CD4-positive, alpha-beta T cell treated with Interferon alpha-2 for 1 hour (primary cell): Measurements from ENCODE around the gene KIFC3.
"Not testable (repeated sequence)": the region's sequence is repeated elsewhere in the genome, so short reads cannot be mapped to it uniquely, and the experiment has no call there.

Experiments used
- DNase-seq, 2 donors: peaks; one replicate each; pipeline ENCODE4 v3.0.0-alpha.2; 2020 to 2022

Gene KIFC3

DNA sequence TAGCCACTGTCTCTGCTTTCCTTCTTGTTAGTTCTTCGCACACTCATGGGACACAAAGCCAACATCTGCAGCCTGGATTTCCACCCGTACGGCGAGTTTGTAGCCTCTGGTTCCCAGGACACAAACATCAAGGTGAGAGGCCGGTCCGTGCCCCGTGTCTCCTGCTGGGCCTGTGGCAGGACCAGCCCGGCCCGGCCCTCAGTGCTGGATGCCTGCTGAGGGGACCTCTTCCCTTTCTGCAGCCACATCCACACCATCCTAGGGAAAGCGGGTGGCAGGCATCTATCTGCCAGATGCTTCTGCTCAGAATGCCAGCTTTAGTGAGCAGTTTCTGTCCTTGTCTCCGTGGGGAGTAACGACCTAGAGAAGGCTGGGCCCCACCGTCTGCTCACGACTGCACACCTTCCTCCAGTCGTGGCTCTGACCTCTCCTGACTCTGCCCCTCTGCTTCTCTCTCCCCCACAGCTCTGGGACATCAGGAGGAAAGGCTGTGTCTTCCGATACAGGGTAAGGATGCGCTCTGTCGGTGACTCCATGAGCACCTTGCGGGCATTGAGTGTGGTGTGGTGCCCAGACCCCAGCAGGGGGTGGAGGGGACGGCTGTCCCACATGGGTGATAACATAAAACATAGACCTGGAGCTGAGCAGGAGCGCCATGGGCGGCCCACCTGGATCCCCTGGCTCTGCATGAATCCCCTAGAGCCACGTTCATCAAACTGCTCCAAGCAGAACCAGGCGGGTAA is 51.3 kb downstream of the KIFC3 start:
- DNase-seq, result no peak

DNA sequence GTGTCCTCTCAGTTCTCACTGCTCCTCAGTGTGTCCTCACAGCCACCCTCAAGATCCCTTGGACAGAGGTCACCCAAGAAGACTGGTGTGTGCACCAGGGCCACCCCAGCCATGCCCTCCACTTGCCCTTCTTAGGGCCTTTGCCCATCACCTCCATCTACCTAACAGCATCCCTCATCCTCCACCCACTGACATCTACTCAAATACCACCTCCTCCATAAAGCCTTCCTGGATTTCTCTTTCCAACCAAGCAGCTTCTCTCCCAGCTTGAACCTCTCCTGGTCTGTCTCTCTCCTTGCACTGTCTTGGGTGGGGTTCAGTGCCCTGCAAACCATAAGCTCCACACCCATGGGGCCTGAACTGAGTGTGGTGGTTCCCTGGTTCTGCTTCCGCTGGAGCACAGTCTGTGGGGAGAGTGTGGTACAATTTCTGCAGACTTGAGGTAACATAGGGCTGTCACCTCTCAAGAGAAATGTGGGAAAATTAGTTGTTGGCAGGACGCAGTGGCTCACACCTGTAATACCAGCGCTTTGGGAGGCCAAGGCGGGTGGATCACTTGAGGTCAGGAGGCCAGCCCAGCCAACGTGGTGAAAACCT is 52.3 kb downstream of the KIFC3 start:
- DNase-seq, result no peak

DNA sequence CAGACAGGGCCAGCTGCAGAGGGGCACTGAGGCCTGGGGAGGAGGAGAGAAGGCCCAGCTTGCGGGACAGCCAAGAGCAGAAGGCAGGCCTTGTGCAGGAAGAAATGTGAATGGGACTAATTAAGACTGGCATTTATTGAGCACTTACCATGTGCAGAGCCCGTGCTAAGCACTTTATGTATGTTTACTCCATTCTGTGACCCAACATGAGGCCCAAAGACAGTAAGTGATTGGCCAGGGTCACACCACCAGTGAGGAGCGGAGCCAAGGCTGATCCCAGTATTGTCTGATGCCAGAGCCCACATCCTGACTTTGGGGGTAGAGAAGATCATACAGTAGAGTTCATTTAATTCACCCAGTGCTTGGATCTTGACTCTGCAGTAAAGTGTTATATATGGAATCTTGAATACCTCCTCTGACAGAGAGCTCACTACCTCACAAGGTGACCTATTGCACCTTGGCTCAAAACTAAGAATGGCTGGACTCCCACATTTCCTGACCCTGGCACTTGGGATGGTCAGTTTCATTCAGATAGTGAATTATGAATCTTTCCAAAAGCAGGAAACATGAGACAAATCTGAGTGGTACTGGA is 53.1 kb downstream of the KIFC3 start:
- DNase-seq, result no peak

DNA sequence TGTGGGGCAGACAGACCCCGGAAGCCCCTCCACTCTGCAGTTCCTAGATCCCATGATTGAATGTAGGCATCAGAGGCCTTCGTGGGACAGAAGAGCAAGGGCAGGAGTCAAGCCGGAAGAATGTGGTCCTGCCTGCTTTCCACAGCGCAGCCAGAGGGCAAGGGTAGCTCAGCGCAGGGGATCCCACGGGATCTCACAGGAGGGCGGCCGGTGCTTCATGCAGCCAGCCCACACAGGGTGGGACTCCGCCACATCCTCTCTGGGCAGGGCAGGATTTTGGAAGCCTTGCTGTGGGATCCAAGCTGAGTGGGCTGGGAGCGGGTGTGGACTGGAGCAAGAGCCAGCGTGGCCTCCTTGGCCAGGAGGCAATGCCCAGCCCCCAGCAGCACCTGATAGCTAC is 53.7 kb downstream of the KIFC3 start:
- no peak for DNase-seq

DNA sequence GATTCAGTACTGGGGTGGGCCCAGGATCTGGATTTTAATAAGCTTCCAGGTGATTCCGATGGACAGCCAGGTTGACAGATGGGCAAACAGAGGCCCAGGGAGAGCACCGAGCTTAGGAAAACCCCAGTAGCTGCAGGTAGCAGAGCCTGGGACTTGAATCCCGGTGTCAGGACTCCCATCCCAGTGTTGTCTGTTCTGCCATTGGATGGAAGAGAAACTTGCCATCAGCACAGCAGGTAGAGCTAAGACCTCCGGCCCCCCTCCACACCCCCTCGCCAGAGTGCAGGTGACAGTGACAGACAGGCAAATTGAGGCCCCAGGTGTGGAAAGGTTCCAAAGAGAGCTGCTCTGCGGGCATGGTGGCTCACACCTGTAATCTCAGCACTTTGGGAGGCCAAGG is 54.3 kb downstream of the KIFC3 start:
- no peak for DNase-seq

DNA sequence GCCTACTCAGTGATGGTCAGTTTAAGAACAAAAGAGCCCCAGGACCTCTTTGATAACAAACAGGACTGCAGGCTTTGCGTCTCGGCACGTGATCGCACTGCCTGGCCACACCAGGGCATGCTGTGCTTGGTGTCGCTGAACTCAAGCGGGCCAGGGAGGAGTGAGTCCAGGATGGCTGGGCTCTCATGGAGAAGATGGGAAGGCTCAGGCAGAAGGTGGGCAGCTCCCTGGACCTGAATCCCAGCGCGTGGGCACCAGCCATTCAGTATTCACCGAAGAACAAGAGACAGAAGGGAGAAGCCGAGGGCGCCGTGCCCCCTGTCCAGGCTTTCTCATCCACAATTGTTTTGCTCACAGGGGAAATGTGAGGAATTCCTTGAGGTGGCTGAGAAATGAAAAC is 54.8 kb downstream of the KIFC3 start:
- DNase-seq, result no peak

DNA sequence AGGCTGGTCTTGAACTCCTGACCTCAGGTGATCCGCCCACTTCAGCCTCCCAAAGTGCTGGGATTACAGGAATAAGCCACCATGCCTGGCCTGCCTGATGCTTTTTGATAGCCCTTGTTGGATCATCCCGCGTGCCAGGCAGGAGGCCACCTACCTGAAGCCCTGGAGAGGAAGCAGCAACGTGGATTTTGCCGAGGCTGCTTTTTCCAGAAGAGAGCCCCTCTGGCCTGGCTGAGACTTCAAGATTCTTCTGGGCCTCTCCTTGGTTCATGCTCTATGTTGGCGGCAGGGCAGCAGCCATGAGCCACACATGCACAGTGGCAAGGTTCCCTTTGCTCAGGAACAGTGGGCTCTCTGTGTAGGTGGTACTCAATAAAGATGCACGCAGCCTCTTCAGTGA is 55.2 kb downstream of the KIFC3 start:
- DNase-seq, result no peak

DNA sequence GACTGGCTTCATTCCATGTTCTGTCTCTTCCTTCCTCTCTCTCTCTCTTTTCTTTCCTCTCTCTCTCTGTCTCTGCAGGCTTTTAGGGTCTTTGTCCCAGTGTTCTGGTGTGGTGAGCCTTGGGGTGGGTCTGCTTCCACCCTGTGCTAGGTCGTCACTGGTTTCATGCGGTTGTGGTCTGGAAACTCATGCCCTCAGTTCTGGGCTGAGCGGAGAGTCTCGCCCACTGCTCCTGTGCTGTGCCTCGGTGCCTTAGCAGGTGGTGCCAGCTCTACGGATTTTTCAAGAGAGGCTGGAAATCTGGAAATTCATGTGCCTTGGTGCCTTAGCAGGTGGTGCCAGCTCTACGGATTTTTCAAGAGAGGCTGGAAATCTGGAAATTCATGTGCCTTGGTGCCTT is 56.0 kb downstream of the KIFC3 start:
- DNase-seq, result not testable (repeated sequence)

DNA sequence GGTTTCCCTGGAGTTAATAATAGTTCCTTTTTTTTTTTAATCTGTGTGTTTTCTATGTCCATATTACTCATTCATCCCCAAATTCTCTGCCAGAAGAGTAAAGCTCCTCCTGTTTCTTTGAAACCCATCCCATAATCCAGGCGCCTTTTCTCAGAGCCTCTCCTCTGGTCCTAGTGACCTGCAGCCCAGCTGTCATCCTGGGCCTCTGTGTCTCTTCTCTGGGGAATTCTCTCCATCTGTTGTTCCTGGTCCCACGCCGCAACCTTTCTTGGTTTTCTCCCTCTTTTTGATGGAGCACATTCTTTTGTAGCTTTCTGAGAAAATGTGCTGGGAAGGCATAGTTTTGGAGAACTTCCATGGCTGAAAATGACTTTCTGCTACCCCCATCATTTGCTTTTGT is 56.5 kb downstream of the KIFC3 start:
- no peak for DNase-seq

DNA sequence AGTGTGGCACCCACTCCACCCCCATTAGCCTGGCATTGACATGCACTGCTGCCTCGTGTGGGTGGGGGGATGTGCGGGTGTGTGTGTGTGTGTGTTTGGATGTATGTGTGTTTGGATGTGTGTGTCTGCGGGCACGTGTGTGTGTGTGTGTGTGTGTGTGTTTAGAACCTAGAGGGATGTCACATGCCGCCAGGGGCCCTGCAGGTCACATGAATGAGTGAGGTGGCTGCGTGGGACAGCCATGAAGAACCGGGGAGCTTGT is 57.7 kb downstream of the KIFC3 start:
- DNase-seq, result no peak

DNA sequence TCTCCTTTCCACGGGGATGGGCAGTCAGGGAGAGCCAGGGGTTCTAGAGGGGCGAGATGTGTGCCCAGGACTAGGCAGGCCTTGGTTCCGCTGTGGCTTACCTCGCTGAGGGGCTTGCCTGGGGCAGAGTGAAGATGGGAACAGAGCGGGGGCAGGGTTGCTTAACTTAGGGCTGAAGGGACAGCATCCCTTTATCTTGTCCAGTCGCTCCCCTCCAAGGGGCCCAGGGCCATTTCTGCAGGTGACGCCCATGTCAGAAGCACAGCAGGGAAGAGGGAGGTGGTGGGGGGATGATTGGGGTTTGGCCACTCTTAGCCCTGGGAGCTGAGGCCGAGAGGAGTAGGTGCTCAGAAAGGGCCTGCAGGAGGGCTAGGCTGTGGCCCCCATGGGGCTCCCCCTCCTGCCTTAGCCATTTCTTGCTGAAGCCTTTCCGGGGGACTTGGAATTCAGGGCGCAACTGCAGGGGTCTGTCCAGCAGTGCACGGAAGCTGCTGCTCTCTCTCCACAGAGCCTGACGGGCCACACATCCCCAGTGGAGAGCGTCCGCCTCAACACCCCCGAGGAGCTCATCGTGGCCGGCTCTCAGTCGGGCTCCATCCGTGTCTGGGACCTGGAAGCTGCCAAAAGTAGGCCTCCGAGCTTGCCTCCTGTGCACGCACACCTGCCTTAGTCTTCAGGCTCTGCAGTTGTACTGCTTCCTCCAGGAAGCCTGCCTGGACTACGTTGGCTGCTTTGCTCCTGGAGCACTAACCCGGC is 58.2 kb downstream of the KIFC3 start:
- DNase-seq, result no peak

DNA sequence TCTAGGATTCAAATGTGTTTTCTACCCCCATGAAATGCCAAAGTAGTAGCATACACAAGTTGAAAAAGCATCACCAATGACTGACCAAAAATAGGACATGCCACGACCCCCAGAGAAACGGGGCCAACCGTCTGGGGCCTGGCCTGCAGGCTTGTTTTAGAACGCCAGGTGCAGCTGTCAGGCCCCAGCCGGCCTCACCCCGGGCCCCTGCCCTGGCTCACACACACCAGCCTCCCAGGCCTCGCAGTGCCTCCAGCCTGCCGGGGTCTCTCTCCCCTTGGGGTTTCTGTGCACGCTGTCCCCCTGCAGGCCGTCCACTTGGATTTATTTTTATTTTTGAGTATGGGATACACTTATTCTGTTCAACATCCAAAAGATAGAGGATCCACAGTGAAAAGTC is 58.8 kb downstream of the KIFC3 start:
- DNase-seq, result no peak

DNA sequence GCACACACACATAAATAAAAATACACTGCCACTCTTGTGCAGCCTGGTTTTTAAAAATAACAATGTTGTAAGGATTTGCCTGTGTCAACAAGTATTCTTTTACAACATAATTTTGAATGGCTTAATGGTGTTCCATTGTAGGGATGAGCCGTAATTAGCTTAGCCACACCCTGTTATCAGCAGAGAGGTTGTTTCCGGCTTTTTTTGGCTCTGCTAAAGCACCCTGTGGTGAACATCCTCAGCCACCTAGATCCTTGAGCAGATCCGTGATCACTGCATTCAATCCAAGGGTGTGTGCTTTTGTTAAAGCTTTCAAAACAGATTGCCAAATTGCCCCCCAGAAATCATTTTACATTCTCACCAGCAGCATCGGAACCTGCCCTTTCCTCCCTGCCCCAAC is 59.7 kb downstream of the KIFC3 start:
- DNase-seq, result no peak

DNA sequence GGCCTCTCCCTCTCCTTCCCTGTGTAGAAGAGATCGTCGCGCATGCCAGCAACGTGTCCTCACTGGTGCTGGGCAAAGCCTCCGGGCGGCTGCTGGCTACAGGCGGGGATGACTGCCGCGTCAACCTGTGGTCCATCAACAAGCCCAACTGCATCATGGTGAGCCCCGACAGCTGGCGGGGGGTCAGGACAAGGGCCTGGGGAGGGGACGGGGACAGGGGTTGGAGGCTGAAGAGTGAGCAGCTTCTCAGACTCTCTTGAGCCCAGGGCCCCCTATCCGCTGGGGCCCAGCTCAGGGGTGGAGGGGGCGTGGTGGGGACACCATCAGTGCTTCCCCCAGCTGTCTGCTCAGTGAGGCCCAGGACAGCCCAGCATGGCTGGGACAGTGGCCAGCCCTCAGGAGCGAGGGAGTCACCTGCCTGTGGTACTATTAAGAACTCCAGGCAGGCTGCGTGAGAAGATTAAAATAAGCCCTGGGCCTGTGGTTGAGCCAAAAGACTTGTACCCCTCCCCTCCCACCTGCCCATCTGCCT is 60.6 kb downstream of the KIFC3 start:
- DNase-seq, result no peak

DNA sequence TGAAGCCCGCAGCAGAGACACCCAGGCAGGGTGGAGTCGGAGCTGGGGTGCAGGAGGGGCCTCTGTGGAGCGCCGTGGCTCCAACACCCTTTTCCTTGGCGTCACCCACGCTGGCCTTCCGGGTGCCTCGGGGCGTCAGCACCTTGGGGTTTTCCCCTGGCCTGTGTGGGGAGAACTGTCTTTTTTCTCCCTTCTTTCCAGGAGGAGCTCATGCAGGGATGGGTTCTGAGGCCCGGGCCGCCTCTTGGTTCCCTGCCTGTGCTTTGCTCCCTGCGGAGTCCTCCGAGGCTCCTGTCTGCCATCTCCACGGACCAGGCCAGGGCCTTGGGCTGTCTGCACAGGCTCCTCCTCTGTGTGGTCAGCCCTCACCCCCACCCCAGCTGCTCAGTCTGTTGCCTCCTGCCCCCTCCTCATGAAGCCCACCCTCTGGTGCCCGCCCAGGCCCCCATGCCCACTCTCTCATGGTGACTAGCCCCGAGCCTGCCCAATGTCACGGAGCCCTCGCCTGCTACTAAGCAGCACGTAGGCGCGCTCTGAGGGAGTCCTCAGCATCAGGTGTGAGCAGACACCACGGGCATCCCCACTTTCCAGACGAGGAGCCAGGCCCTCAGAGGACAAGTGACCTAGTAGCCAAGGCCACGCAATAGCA is 61.7 kb downstream of the KIFC3 start:
- no peak for DNase-seq

DNA sequence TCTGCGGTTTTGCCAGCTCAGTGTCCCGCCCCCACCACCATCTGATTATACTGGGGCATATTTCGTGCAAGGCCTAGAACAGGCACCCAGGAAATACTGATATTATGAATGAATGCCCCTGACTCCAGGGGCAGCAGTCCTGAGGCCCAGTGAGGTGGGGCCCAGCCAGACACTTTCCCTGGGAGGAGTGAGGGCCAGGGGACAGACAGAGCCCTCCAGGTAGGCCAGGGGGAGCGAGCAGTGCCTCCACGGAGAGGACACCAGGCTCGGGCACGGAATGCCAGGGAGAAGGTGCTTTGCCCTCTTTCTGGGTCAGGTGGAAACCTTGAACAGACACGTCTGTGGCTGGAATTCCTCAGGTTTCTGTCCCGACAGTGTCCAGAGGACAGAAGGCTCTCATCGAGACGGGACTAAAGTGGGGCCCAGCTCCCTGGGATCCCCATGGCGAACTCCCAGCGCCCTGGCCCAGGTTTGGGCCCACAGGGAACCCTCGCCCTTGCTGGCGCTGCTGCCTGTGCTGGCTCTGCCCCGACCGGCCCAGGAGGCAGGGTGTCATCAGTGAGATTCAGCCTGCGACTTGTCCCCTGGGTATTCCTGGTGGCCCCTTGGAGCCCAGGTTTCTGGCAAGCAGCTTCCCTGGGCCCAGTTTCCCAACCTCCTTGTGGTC is 62.4 kb downstream of the KIFC3 start:
- no peak for DNase-seq

DNA sequence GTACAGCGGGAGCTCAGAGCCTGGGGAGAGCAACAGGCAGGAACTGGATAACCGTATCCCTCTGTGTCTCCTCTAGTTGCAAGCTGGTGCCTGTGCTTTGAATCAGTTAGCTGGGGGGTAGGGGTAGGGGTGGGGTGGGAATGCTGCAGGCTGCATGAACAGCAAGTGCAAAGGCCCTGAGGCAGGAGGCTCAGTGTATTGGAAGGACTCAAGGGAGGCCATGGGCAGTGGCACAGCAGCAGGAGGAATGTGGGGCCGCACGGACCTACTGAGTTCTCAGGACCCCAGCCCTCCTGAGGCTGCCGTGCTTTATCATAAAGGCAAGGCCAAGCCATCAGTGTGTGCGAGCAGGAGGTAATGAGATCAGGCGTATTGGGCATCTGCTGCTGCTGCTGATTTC is 63.4 kb downstream of the KIFC3 start:
- no peak for DNase-seq

DNA sequence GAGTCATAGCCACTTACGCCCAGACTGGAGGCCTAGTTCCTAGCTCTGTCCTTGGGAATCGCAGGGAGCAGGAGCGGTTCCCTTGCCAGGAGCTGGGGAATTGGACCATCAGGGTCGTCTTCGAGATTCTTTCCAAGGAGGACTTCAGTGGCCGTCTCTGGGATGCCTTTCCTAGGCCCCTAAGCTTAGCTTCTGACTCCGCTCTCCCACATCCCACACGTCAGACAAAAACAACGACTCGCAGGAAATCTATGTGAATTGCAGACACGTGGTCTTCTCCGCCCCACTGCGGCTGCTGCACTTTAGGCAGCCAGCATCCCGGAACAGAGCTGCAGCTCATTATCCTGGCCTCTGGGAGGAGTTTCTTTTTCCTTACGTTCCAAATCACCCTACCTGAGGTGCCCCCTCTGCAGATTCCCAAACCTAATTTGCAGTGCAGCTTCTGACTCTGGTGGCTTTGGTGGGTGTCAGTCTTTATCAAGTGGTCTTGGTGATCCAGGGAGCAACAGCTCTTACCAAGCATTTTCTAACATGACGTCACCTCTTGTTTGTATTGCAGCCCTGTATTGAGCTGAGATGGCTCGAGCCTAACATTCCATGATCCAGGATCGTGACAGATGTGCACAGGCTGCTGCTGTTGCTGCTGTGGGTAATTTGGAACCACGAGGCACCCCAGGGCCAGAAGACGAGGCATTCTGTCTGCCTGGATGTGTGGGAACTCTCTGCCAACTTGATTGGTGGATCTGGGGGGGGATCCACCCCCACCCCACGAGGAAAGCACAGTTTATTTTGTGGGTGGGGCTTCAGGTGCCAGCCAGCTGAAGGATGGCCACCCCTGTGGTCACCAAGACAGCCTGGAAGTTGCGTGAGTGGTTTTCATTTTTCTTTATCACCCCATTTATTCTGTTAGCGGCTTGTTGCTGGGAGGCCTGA is 65.6 kb downstream of the KIFC3 start:
- peak; percentile 29 to 56 for DNase-seq

DNA sequence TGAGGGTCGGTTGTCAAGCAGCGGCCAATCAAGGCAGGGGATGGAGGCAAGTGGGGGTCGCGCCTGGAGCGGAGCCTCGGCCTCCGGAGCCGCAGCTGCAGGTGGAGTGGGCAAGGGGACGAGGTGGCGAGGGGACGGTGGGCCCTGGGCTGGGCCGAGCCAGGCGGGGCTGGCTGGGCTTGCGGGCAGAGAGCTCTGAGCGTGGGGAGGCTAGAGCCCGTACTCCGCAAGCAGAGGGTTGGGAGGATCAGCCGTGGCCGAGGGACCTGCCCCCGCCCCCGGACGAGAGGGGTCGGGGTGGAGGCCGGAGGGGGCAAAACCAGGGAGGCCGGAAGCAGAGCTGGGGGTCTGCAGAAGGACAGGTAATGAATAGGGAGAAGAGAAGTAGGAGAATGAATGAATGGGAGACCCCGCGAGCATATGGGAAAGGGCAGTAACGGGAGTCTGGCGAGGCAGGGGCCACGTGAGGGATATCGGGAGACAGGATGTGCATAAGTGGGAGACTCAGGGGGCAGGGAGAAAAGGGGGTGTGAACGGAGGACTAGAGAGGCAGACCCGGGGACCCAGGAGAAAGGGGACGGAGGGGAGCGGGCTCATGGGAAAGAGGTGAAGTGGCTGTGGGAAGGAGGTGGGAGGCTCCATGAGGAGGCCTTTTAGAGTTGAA is 66.4 kb downstream of the KIFC3 start, which contains the start of gene KATNB1:
Gene KATNB1, plus strand, starts transcription at position 16 of the 664 bp plus-strand sequence. CDS start 1,474 bp downstream, outside the sequence.
- no peak for DNase-seq

DNA sequence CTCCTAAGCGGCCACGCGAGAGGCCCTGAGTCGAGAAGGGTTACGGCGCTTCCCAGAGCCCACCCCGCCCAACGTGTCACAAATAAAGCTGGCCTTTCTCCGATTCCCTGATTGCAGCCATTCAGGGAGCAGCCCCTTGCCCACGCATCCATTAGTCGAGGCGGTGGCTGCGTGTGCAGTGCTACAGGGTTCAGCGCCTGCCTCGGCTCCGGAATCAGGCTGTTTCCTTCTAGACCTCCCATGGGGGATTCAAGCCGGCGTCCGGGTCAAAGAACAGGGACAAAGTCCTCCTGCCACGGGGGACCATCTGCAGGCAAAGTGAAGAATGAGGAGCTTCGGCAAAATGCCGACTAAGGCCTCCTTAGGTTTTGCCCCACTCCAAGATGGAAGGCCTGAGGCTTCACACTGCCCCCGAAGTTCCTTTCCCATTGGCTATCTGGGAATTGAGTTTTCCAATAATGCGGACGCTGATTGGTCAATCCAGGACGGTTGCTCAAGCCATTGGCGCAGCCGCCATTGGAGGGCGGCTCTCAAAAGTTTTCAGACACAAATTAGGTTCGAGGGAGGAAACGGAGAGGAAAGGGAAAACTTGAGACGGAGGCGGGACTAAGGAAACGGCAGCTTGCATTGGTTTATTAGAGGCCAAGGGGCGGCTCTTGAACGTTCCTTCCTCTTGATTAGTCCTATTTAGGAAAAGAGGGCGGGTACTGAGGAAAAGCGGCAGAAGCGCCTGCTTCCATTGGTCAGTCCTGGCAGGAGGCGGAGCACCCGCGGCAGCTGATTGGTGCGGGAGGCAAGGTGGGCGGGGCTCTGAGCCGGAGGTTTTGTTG is 67.2 kb downstream of the KIFC3 start:
- DNase-seq, result peak; percentile 99 to 100
